ENCODE results near the gene ADCY7. TPM values are rescaled to one million over a fixed set of nuclear protein-coding genes. Genes with fewer than 3 reads are reported as not detected.

The ADCY7 gene
- total and polyA plus RNA-seq, 2 of the 4 experiments (the other 2 are of a cell fraction): 15.2 to 17.1 TPM

- TF ChIP-seq RCOR1 (IDR thresholded peaks at IDR 0.05; ENCODE audit: insufficient replicate concordance, low read length): no peak
Measured at GRCh38 chr16:50246299-50247122, 19.8 kb upstream of the ADCY7 start (continued).

DNA sequence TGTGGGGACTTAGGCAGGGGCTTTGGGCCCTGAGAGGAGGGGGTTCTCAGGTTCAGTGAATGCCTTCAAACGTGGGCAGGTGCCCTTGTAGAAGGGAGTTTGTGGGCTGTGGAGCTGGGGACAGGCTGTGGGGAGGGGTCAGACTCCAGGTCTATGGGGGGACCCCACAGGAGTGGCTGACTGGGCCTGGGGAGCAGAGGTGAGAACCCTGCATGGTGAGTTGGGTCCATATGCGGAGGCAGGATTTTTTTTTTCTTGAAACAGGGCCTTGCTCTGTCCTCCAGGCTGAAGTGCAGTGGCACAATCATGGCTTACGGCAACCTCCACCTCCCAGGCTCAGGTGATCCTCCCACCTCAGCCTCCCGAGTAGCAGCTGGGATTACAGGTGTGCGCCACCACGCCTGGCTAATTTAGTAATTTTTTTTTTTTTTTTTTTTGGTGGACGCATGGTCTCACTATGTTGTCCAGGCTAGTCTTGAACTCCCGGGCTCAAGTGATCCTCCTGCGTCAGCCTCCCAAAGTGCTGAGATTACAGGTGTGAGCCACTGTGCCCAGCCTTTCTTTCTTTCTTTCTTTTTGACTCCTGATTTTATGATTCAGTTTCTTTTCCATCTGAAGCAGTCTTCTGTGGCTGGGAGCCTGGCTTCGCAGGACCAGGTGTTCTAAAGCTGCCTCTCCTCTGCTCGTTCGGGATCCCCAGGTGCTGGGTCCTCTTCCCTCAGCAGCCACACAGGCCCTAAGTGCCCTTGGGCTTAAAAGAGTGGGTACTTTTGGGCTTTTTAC is 19.0 kb upstream of the ADCY7 start:
- Histone ChIP-seq H2AFZ (replicated peaks; ENCODE audit: low read length, poor library complexity) (peak overlapping the region; percentile 56), H2BK5ac (ENCODE audit: low read depth, low read length, poor library complexity, severe bottlenecking) (no peak overlapping the region), H3K9me1 (ENCODE audit: insufficient read depth, low read length) (peaks cover 3% of the 10 kb centered on the region; the same call in 1 of the 2 replicates), H3K4me2 (ENCODE audit: low read depth, low read length) (no peak overlapping the region), H3K27me3 (ENCODE audit: control insufficient read depth, insufficient read depth, low read length) (peaks cover 18% of the 10 kb centered on the region), H3K79me1 (ENCODE audit: low read depth in 1 of 2, low read length in 2 of 2) (no peaks in the 10 kb centered on the region), H3K4me1 (ENCODE audit: control insufficient read depth, insufficient read depth, low read length) (peaks cover 14% of the 10 kb centered on the region), H3K14ac (replicated peaks; ENCODE audit: low read depth, low read length) (no peak overlapping the region), H4K5ac (ENCODE audit: low read depth, low read length) (no peak overlapping the region), H3K23ac (ENCODE audit: low read depth, low read length) (no peak overlapping the region), H3K4me3 (ENCODE audit: insufficient read depth, low read depth, low read length) (no peak overlapping the region), H2BK20ac (ENCODE audit: low read depth, low read length) (no peak overlapping the region), H3K18ac (ENCODE audit: low read depth, low read length) (no peak overlapping the region), H2AK5ac (ENCODE audit: low read depth, low read length) (no peak overlapping the region), H4K91ac (ENCODE audit: insufficient read depth, low read depth, low read length) (no peak overlapping the region), H2BK120ac (ENCODE audit: low read depth, low read length) (no peak overlapping the region), H3K4ac (ENCODE audit: low read depth, low read length) (no peak overlapping the region), H2AK9ac (replicated peaks; ENCODE audit: low read depth, low read length, poor library complexity) (no peak overlapping the region), H3K27ac (ENCODE audit: insufficient read depth, low read length) (no peak overlapping the region), H2BK15ac (ENCODE audit: low read depth, low read length) (no peak overlapping the region), H4K8ac (ENCODE audit: low read depth in 2 of 2, low read length in 2 of 2) (no peak overlapping the region), H3K56ac (ENCODE audit: extremely low read depth, insufficient read depth, low read length) (no peak overlapping the region), H3K9ac (ENCODE audit: low read depth, low read length) (no peak overlapping the region), H3K9me3 (ENCODE audit: control insufficient read depth, insufficient read depth, low read length) (no peaks in the 10 kb centered on the region), H3K36me3 (ENCODE audit: control insufficient read depth, insufficient read depth, low read length) (no peaks in the 10 kb centered on the region), H4K20me1 (ENCODE audit: insufficient read depth, low read length) (no peaks in the 10 kb centered on the region)
- BruUV-seq (replicated peaks): no TSS peak
- dilution Hi-C loops (cut with HindIII; ENCODE audit: low sequenced_read_pairs, unreplicated experiment) (no loop called here), in situ Hi-C loops (cut with MboI; ENCODE audit: low sequenced_read_pairs) (no loop called here), intact Hi-C loops (cut with micrococcal nuclease) (no loop called here)
- TF ChIP-seq FOS (IDR thresholded peaks at IDR 0.05; ENCODE audit: low read depth, low read length): no peak
- TF ChIP-seq CHD1 (IDR thresholded peaks at IDR 0.05; ENCODE audit: low read depth, low read length): no peak
- TF ChIP-seq RCOR1 (IDR thresholded peaks at IDR 0.05; ENCODE audit: insufficient replicate concordance, low read length): no peak
- TF ChIP-seq BHLHE40 (IDR thresholded peaks at IDR 0.05; ENCODE audit: low read depth, low read length): no peak
- ChIA-PET CTCF (no interaction called here), POLR2A (ENCODE audit: unreplicated experiment) (no interaction called here)
- WGBS, 2 experiments (ENCODE audit: extremely low coverage in 2 of 2, insufficient read length in 1 of 2): no CpG with 5 or more reads among the region's 12 CpGs
- ATAC-seq (ENCODE audit: low read depth) (no peak), DNase-seq (no peak)

Measured in IMR-90 (cell line).